ENCODE measurements around the gene DIS3L2.

GRCh38 chr2:231928481-231928880 is 33.0 kb upstream of the DIS3L2 start:
- TF ChIP-seq POLR2A (IDR thresholded peaks at IDR 0.05) (no peak), CTCF (IDR thresholded peaks at IDR 0.05 in 8 of 11, conservative IDR thresholded peaks at IDR 0.05 in 3 of 11) (no peak)
